Smooth muscle cell of the umbilical artery (primary cell): ENCODE results near the gene OR2L2. TPM values are rescaled to one million over a fixed set of nuclear protein-coding genes. Genes with fewer than 3 reads are reported as not detected.

ENCODE experiments used
- total RNA-seq: library from RNA; depleted of rRNA; stranded (reverse); fragments of >200 nt; gene quantifications from 2 replicates; pipeline ENCODE4 v1.2.3, GENCODE V29; 2014

OR2L2 gene
- total RNA-seq: not detected in 2 replicates

GRCh38 chr1:248029770-248030169 is at the start of gene OR2L2:
OR2L2 (plus strand) TSS chr1:248030070; CDS start chr1:248038268, 8,198 bp downstream.

GRCh38 chr1:248013229-248013710 is 16.6 kb upstream of the OR2L2 start, which contains the start of gene OR2L5:
OR2L5 (plus strand) TSS chr1:248013660; CDS start chr1:248021948, 8,288 bp downstream.

GRCh38 chr1:248046536-248046935 is 16.7 kb downstream of the OR2L2 start, which contains the start of gene OR2L3:
OR2L3 (plus strand) TSS chr1:248046836; CDS start chr1:248060682, 13,846 bp downstream.

Other genes with a start within 250 kb of the OR2L2 start
- not detected in 2 replicates for gene OR14A16, start 206.0 kb upstream of the OR2L2 start, total RNA-seq
- not detected in 2 replicates for gene OR11L1, start 188.2 kb upstream of the OR2L2 start, total RNA-seq
- gene TRIM58, start 172.9 kb upstream of the OR2L2 start, total RNA-seq: 0.05 TPM in 1 of 2 replicates, not detected in the other
- gene OR2W3, start 134.5 kb upstream of the OR2L2 start, total RNA-seq: not detected in 2 replicates
- gene OR2T8, start 109.8 kb upstream of the OR2L2 start, total RNA-seq: not detected in 2 replicates
- gene OR2AJ1, start 105.2 kb upstream of the OR2L2 start, total RNA-seq: not detected in 2 replicates
- gene OR2L8, start 81.2 kb upstream of the OR2L2 start, total RNA-seq: not detected in 2 replicates
- gene OR2AK2, start 64.8 kb upstream of the OR2L2 start, total RNA-seq: not detected in 2 replicates
- gene OR2L5, start 16.4 kb upstream of the OR2L2 start, total RNA-seq: not detected in 2 replicates
- gene OR2L3, start 16.8 kb downstream of the OR2L2 start, total RNA-seq: not detected in 2 replicates
- not detected in 2 replicates for gene OR2L13, start 65.1 kb downstream of the OR2L2 start, total RNA-seq
- not detected in 2 replicates for gene OR2M5, start 115.1 kb downstream of the OR2L2 start, total RNA-seq
- not detected in 2 replicates for gene OR2M2, start 144.8 kb downstream of the OR2L2 start, total RNA-seq
- gene OR2M3, start 167.2 kb downstream of the OR2L2 start, total RNA-seq: not detected in 2 replicates
- not detected in 2 replicates for gene OR2M4, start 201.3 kb downstream of the OR2L2 start, total RNA-seq
- not detected in 2 replicates for gene OR2T33, start 247.9 kb downstream of the OR2L2 start, total RNA-seq